Right renal cortex interstitium (tissue), 3 donors: ENCODE results near the gene CROCC. TPM values are rescaled to one million over a fixed set of nuclear protein-coding genes. Genes with fewer than 3 reads are reported as not detected.

Experiments used
- DNase-seq, 3 donors: peaks; one replicate each; pipeline ENCODE4 v3.0.0-alpha.2; 2013; ENCODE audit warnings: low read depth in 3 of 3, low spot score in 2 of 3
- polyA plus RNA-seq, 3 donors: library from polyadenylated mRNA; unstranded; fragments of 120-200 nt; gene quantifications; one replicate each; pipeline ENCODE4 v1.2.1, GENCODE V29; 2013; ENCODE audit not compliant: insufficient read length in 3 of 3

Gene CROCC
- polyA plus RNA-seq, 3 donors = 21.4 to 27.8 (median 25.0) TPM

DNA sequence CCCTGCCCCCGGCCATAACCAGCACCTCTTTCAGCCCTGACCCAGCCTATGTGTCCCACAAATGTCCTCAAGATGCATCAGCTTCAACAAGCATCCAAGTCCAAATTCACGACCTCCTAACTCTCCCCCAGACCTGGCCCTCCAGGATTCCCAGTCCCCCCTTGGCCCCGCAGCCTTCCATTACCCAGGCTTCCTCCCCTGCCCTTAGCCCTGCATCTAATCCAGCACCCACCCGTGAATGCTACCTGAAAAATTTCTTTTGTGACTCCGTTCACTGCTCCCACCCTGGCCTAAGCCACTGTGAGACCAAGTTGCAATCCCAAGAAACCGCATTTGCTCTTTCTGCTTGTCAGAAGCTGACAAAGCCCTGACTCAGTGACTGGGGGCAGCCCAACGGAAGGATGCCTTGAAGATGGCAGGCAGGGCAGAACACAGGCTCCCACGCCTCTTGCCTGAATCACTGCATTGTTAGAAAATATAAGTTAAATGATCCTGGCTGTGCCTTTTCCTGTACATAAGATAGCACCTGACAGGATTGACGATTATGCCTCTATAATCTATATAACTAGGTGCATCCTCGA is 59.6 kb downstream of the CROCC start:
- no peak for DNase-seq

- no peak for DNase-seq
Measured at GRCh38 chr1:16982902-16983301, 61.2 kb downstream of the CROCC start.

DNA sequence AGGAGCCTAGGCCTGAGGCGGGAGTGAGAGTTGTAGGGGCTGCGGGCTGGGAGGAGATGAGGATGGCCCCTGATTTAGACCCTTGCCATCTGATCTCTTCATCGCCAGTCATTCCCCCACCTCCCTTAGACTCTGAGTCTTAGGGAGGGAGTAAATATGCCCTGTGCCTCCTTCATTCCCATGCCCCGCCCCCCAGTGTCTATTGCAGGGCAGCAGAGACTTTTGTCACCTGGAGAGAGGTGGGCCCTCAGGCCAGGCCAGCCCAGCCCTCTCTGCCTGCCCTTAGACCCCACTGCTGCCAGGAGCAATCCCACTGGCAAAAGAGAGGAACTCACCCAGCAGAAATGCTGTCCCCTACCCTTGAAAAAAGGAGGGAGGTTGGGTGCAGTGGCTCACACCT is 61.9 kb downstream of the CROCC start:
- no peak for DNase-seq

DNA sequence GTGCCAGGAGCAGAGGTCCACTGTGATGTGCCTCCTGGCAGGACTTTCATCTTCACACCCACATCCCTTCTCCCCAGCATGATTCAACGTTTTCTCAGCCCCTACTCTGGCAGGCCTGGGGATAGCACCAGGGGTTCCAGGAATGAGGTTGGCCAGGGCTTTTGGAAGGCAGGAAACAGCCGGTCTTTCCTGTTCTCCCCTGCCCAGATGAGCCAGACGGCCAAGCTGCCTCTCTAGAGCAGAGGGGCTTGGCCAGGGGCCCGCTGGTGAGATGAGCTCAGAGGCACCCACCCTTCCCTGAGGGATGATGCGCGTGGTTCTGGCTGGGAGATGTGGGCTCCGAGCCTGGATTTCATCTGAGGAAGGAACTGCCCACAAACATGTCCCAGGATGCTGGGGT is 63.0 kb downstream of the CROCC start:
- no peak for DNase-seq

- DNase-seq = no peak
Measured at GRCh38 chr1:16986113-16986512, 64.4 kb downstream of the CROCC start.

- DNase-seq = no peak
Measured at GRCh38 chr1:16986560-16986959, 64.8 kb downstream of the CROCC start.

DNA sequence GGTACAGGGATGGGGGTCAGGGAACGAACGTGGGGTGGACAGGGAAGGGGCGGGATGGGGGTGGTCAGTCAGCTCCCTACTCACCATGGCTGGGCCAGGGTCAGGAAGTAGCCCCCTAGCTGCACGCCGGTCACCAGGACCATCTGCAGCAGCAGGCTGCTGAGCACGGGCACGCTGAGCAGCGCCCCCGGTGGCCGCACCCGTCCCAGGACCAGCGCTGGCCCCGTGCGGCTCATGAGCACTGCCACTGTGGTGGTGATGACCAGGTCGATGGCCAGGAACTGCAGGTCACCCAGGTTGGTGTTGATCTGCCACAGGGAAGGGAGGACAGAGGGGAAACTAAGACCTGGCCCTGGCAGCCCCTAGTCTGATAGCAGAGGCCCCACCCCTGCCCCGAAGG is 65.2 kb downstream of the CROCC start:
- DNase-seq = no peak

- no peak for DNase-seq
Measured at GRCh38 chr1:16988210-16988609, 66.5 kb downstream of the CROCC start.

DNA sequence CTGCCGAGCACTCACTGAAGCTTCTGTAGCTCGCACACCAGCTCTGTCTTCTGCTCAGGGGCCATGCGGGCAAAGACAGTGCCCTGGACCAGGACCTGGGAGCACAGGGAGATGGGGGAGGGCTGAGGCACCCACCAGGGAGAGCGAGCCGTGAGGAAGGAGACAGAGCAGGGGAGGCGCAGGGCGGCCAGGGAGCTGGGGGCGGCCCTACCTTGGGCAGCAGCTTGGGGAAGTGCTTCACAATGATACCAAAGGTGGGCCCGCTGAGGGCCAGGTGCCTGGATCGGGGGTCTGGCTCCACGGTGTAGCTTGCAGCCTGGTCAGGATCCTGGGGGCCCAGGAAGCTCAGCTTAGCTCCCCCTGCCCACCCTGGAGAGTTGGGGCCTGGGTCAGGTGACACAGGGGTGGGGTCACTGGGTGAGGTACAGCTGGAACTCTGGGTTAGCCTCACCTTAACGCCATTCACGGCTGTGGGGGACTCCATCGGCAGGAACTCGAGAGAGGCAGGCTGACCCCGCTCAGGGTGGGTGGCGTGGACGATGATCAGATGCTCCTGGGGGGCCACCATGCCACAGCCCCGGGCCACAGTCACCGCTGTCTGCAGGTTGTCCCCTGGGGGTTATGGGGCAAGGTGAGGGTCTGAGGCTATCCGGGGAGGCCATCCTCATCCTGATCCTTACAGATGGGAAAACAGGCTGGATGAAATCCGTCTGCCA is 68.1 kb downstream of the CROCC start:
- no peak for DNase-seq

DNA sequence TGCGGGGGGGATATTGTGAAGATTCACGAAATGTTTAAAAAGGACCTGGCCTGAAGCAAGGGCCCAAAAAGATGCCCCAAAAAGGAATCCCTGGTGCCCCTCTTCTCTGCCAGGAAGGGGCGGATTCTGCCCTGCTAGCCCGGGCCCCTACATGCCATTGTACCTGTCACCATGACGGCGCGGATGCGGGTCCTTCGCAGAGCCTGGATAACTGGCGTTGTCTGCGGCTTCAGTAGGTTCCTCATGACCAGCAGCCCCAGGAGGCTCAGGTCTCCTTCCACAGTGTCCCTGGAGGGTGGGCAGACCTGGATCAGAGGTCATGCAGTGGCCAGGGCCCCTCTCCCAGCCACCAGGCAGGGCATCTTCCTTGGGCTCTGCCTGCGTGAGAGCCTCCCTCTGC is 69.8 kb downstream of the CROCC start:
- no peak for DNase-seq

DNA sequence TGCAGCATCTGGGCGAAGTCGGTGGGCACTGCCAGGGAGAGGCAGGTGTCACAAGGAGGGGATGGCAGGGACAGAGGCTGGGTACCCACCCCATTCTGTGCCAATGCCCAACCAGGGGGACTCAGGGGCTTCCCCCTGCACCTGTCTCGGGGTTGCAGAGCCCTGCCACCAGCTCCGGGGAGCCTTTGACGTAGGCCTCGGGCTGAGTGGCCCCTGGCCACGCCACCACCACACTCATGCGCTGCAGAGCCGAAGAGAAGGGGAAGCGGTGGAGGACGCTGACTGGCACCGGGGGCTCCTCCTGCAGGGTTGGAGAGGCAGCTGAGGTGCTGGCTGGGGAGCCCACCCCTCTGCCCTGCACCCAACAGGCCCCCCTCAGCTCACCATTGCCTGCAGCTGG is 70.4 kb downstream of the CROCC start:
- DNase-seq = no peak

GRCh38 chr1:16992675-16993074 is 70.9 kb downstream of the CROCC start:
- DNase-seq = no peak

DNA sequence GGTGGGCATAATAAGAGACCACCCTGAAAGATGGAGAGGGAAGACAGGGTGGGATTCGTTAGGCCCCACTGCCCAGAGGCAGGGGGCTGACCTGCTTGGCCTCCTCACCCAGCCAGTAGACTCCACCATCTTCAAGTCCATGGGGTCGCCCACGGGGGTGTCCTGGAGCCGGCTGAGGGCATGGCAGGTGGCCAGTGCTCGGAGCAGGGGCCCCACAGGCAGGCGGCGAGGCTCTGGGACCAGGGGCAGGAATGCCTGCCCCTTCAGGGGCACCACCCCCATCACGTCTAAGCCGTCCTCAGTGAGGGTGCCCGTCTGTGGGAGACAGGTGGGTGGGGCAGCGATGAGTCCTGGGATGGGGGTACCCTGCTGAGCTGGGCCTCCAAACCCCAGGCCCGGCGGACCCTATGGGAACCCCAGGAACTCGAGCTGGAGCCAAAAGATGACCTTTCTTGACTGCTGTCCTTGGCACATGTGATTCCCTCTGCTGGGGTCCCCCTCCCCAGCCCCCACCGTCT is 71.8 kb downstream of the CROCC start:
- no peak for DNase-seq

- DNase-seq = no peak
Measured at GRCh38 chr1:16996845-16997244, 75.1 kb downstream of the CROCC start.

DNA sequence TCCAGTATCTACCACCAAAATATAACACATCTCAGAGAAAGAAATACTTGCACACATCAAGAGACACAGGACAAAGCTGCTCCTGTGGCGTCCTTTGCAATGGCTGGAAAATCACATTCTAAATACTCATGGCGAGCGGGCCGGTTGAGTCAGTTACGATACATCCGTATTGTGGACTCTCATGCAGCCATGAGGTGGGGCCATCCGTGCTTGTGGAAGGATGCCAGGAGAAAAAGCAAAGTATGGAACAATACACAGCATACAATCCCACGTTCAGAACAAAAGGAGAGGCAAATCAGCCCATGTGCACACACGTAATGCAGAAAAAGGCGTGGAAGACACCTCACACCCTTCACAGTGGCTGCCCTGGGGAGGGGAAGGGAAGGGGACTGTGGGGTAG is 76.9 kb downstream of the CROCC start:
- DNase-seq = no peak

DNA sequence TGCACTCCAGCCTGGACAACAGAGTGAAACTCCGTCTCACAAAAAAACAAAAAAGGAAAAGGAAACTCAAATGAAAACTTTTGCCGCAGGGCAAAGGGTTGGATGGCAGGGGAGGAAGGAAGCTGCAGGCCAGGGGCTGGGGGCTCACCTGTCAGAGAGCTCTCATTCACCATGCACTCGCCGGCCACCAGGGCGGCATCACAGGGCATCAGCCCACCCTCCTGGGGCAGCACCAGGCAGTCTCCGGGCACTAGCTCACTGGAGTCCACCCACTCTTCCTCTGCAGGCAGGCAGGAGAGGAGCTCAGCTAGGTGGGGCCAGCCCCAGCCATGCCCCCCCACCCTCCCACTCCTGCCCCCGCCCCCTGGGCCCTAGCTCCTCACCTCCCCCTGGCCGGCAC is 78.1 kb downstream of the CROCC start:
- no peak for DNase-seq

DNA sequence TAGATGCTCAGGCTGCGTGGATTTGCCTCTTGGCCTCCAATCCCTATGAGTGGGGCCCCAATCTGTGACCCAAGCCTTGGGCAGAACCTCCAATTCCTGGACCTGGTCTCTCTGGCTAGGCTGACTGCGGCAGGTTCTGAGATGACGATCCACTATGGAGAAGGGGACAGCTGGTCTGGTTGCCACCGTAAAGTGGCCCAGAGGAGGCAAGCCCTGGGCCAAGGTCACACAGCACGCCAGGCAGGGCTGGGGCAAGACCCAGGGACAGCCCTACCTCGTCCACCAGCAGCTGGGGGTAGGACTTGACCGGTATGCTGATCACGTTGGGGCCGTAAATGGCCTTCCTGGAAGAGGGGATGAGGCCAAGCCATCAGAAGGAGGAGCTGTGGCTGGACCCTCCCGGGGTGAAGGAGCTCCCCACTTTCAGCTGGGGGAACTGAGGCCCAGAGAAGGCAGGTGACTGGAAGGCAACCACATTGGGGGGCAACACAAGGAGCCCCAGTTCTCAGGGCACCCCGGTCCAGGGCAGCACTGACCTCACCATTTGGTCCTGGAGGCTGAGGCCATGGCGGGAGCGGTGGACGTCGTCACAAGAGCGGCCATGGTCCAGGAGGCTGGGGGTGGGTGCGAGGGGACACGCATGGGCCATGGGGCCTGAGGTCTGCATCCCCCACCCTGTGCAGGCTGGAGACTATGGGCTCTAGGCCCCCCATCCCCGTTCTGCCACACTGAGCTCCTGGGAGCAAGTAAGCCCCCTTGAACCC is 80.2 kb downstream of the CROCC start:
- DNase-seq = no peak

- no peak for DNase-seq
Measured at GRCh38 chr1:17002524-17002902, 80.8 kb downstream of the CROCC start.

- no peak for DNase-seq
Measured at GRCh38 chr1:17004466-17005364, 83.0 kb downstream of the CROCC start.

GRCh38 chr1:17005365-17005740 is 83.6 kb downstream of the CROCC start:
- DNase-seq = no peak

GRCh38 chr1:17007121-17007520 is 85.4 kb downstream of the CROCC start:
- DNase-seq = no peak
